ENCODE measurements around the gene ASTN2. TPM values are rescaled to one million over a fixed set of nuclear protein-coding genes. Genes with fewer than 3 reads are reported as not detected.

The ASTN2 gene
- total and polyA plus RNA-seq, 2 experiments from 2014 or later, result 7.0 to 24.6 TPM

GRCh38 chr9:117013440-117013995 lies 401.3 kb downstream of the ASTN2 start (continued):
- TF ChIP-seq CTCF (conservative IDR thresholded peaks at IDR 0.05; ENCODE audit: low read depth in 2 of 2) (no peak), EZH2phosphoT487 (IDR thresholded peaks at IDR 0.05; ENCODE audit: unreplicated experiment) (no peak), CREB1 (CRISPR knock-in tag; IDR thresholded peaks at IDR 0.05; ENCODE audit: low read depth) (no peak), REST (IDR thresholded peaks at IDR 0.05; ENCODE audit: unreplicated experiment) (no peak), NANOG (IDR thresholded peaks at IDR 0.05; ENCODE audit: borderline replicate concordance) (no peak), JUNB (IDR thresholded peaks at IDR 0.05; ENCODE audit: unreplicated experiment) (no peak), STAT1 (IDR thresholded peaks at IDR 0.05; ENCODE audit: unreplicated experiment) (no peak)

GRCh38 chr9:117010061-117010460 lies 404.8 kb downstream of the ASTN2 start:
- H4K20me1 ChIP-seq (replicated peaks; ENCODE audit: insufficient read depth), result no peaks in the 10 kb centered on the region
- no peak overlapping the region for H3K27ac Mint-ChIP-seq
- H3K27me3 ChIP-seq (ENCODE audit: insufficient read depth), result no peaks in the 10 kb centered on the region
- no peaks in the 10 kb centered on the region for H3K9me3 Mint-ChIP-seq
- no peak for DNase-seq (ENCODE audit: low spot score)
- H2AFZ ChIP-seq, result no peak overlapping the region
- no peaks in the 10 kb centered on the region; the same call in 1 of the 2 replicates for H3K36me3 ChIP-seq (ENCODE audit: insufficient read depth)
- no peak overlapping the region for H3K4me2 ChIP-seq
- no peak overlapping the region for H3K4me3 ChIP-seq
- H3K9me2 ChIP-seq (ENCODE audit: insufficient read depth), result 0 out of 2 replicates have a peak, but pooled peaks cover 6% of the 10 kb centered on the region
- no peaks in the 10 kb centered on the region for H3K36me3 Mint-ChIP-seq (ENCODE audit: low read depth)
- H3F3A ChIP-seq (replicated peaks; ENCODE audit: low read depth), result no peaks in the 10 kb centered on the region
- ATAC-seq, result no peak
- H3K79me2 ChIP-seq (replicated peaks; ENCODE audit: insufficient read depth), result no peaks in the 10 kb centered on the region
- H3K4me3 Mint-ChIP-seq, result no peak overlapping the region
- peaks cover 6% of the 10 kb centered on the region for H3K4me1 Mint-ChIP-seq
- H3K4me1 ChIP-seq (ENCODE audit: insufficient read depth), result no peaks in the 10 kb centered on the region; the same call in 1 of the 2 replicates
- H3K27me3 Mint-ChIP-seq (ENCODE audit: insufficient read depth, low read depth, poor library complexity), result peaks cover 5% of the 10 kb centered on the region
- no peak overlapping the region for H3K27ac ChIP-seq (ENCODE audit: low read depth)
- TF ChIP-seq CTCF (conservative IDR thresholded peaks at IDR 0.05; ENCODE audit: low read depth in 2 of 2) (no peak), REST (IDR thresholded peaks at IDR 0.05; ENCODE audit: unreplicated experiment) (no peak), EZH2phosphoT487 (IDR thresholded peaks at IDR 0.05; ENCODE audit: unreplicated experiment) (no peak), NANOG (IDR thresholded peaks at IDR 0.05; ENCODE audit: borderline replicate concordance) (no peak)

All from GM23338 (cell line).